Measurements from ENCODE around the gene NEK5.
"Not testable (repeated sequence)": the region's sequence is repeated elsewhere in the genome, so short reads cannot be mapped to it uniquely, and the experiment has no call there.

Gene NEK5

DNA sequence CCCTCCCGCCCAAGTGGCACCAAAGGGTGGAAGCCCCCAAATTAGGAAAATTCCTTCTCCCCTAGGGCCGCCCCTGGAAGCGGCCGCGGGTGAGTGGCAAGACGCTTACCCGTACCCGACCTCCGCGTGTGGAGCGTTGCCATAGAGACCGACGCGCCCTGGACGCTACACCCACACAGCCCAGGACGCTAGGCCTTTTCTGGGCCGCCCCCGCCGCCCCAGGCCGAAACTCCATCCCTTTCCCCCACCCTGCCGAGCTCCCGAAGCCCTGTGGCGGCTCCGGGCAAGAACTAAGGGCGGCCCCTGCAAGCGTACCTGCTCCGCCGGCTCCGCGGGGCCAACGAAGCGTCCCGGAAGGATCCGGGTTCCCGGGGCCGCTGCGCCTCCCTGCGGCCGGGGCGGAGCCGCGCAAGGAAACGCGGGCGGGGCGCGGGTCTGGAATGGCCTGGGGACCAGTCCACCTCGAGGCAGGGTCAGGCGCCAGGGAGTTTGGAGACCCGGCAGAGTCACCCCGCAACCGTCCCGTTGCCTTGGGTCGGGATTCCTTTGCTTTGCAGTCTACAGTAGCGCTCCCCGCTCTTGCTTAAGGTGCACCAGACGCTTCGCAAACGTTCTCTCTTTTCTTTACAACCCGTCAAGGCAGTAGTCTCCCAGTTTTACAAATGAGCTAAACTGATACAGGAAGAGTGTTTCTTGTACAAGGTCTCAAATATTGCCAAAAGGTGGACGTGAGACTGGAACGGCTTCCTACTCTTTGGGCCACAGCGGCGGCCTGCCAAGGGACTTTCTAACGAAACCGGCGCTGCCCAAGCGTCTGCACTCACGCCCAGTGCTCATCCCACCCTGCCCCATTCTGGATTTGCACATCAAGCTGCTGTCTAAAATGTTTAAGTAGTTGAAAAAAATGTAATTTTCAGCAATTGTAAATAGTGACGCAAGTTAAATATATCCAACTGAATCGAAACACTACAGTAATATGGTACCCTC lies at the start of gene NEK5 (continued):
- peak; percentile 92 for TF ChIP-seq ZFHX2 (tag by site-specific recombination; conservative IDR thresholded peaks at IDR 0.05)
- TF ChIP-seq ZNF335 (tag by site-specific recombination; conservative IDR thresholded peaks at IDR 0.05): peak; percentile 10

DNA sequence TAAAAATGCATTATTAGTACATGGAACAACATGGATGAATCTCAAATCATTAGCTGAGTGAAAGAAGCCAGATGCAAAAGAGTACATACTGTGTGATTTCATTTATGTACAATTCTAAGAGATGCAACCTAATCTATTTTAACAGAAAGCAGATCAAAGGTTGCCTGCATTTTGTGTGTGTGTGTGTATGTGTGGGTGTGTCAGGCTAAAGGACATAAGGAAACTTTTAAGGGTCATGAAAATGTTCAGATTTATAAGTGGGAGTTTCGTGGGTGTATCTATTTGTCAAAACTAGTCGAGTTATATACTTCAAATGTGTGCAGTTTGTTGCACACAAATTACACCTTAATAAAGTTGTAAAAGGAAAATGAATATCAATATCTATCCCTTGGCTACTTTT lies 48.4 kb upstream of the NEK5 start:
- POLR2A ChIA-PET: no interaction called here
- Histone ChIP-seq H3K4me3 (ENCODE audit: low read depth, low read length) (no peak overlapping the region), H3K9me3 (ENCODE audit: control insufficient read depth, insufficient read depth, low read depth, low read length) (no peaks in the 10 kb centered on the region), H3K36me3 (ENCODE audit: control insufficient read depth in 2 of 2, insufficient read depth in 1 of 2, low read length in 2 of 2) (peaks cover 0 to 40% of the 10 kb centered on the region in 2 experiments; a peak in 2 of 3 replicates), H3K27ac (ENCODE audit: extremely low read depth, low read depth, low read length) (no peak overlapping the region), H3K4me1 (ENCODE audit: control insufficient read depth, insufficient read depth, low read length) (no peaks in the 10 kb centered on the region)
- TF ChIP-seq ZFHX2 (tag by site-specific recombination; conservative IDR thresholded peaks at IDR 0.05): peak; percentile 72
- peak; percentile 86 for TF ChIP-seq EGR2 (tag by site-specific recombination; IDR thresholded peaks at IDR 0.05; ENCODE audit: low read depth)
- no peak for TF ChIP-seq ZBTB1 (tag by site-specific recombination; IDR thresholded peaks at IDR 0.05)
- CTCF ChIA-PET: no interaction called here

DNA sequence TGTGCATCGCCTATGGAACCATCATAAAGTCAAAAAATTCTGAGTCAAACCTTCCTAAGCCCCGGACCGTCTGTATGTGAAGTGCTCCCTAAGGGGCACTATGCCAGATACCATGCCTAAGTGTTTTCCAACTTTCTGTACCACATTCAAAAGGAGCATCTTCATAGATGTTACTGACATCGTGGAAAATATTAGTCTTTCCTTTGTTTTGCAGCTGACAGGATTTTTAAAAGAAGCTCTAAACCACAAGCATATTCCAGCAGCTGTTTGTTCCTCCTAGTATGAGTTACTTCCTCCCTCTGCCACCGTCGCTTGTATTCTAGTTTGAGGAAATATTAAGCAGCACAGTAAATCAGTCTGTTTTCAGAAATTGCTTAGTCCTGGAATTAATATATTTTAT lies 45.1 kb upstream of the NEK5 start:
- H3K4me1 ChIP-seq (ENCODE audit: control insufficient read depth, insufficient read depth, low read length); H3K4me3 ChIP-seq (ENCODE audit: low read depth, low read length); H3K27ac ChIP-seq (ENCODE audit: extremely low read depth, low read depth, low read length); H3K9me3 ChIP-seq (ENCODE audit: control insufficient read depth, insufficient read depth, low read depth, low read length); POLR2A ChIA-PET: not testable (repeated sequence)
- CTCF ChIA-PET: interaction anchor here (1.2 kb wide), 1 partner anchor 277 kb away, joined by 5 read pairs; the partner anchor contains the start of gene VPS36
- H3K36me3 ChIP-seq (ENCODE audit: control insufficient read depth in 2 of 2, insufficient read depth in 1 of 2, low read length in 2 of 2): peaks cover 5 to 46% of the 10 kb centered on the region in 2 experiments; a peak in 2 of 3 replicates

DNA sequence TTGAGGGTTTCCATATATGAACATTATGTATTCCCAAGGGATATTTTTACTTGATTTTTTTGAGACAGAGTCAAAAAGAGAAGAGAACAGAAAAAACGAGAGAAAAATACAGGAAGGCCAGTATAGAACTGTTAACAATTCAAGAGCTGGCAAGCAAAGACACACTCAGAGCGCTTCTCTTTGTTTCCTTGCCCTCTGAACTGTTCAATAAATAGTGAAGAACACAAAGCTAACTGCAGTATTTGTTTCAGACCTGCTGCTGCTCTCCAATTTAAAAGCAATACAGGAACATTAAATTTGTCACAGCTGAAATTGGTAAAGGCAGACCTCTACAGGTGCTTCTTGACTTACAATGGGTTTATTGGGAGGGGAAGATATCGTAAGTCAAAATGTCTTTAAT lies 44.5 kb upstream of the NEK5 start:
- peaks cover 10 to 50% of the 10 kb centered on the region in 2 experiments; a peak in 2 of 3 replicates for H3K36me3 ChIP-seq (ENCODE audit: control insufficient read depth in 2 of 2, insufficient read depth in 1 of 2, low read length in 2 of 2)
- POLR2A ChIA-PET: no interaction called here

DNA sequence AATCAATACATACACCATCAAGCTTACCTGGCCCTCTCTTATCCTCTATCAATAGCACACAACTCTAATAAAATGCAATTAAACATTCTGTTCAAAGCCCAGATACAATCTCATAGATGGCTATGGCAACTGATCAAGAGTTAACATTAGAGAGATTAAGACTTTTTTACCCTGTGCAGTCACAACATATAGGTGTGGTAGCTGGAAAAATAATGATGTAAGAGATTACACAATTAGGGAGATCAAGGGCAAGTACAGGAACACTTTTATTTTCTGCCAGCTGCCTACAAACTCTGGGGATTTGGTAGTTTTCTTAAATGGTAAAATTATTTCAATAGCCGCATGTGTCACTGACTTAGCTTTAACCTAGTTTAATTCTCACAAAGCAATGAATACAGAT lies 42.8 kb upstream of the NEK5 start:
- POLR2A ChIA-PET; H3K9me3 ChIP-seq (ENCODE audit: control insufficient read depth, insufficient read depth, low read depth, low read length); H3K4me1 ChIP-seq (ENCODE audit: control insufficient read depth, insufficient read depth, low read length); H3K4me3 ChIP-seq (ENCODE audit: low read depth, low read length); H3K27ac ChIP-seq (ENCODE audit: extremely low read depth, low read depth, low read length): not testable (repeated sequence)
- peaks cover 10 to 57% of the 10 kb centered on the region in 2 experiments; a peak in 2 of 3 replicates for H3K36me3 ChIP-seq (ENCODE audit: control insufficient read depth in 2 of 2, insufficient read depth in 1 of 2, low read length in 2 of 2)
- CTCF ChIA-PET: interaction anchor here (0.8 kb wide), 1 partner anchor 44 kb away, joined by 3 read pairs; no protein-coding TSS in a partner anchor

More for the DNA sequence above, 44.5 kb upstream of the NEK5 start:
- no peak overlapping the region for H3K27ac ChIP-seq (ENCODE audit: extremely low read depth, low read depth, low read length)
- no peak overlapping the region for H3K4me3 ChIP-seq (ENCODE audit: low read depth, low read length)
- CTCF ChIA-PET: no interaction called here
- TF ChIP-seq, protein P1, sequence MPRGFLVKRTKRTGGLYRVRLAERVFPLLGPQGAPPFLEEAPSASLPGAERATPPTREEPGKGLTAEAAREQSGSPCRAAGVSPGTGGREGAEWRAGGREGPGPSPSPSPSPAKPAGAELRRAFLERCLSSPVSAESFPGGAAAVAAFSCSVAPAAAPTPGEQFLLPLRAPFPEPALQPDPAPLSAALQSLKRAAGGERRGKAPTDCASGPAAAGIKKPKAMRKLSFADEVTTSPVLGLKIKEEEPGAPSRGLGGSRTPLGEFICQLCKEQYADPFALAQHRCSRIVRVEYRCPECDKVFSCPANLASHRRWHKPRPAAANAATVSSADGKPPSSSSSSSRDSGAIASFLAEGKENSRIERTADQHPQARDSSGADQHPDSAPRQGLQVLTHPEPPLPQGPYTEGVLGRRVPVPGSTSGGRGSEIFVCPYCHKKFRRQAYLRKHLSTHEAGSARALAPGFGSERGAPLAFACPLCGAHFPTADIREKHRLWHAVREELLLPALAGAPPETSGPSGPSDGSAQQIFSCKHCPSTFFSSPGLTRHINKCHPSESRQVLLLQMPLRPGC (tag by site-specific recombination; IDR thresholded peaks at IDR 0.05): no peak
- no peak for TF ChIP-seq ZNF10 (tag by site-specific recombination; IDR thresholded peaks at IDR 0.05)
- TF ChIP-seq, protein P2, sequence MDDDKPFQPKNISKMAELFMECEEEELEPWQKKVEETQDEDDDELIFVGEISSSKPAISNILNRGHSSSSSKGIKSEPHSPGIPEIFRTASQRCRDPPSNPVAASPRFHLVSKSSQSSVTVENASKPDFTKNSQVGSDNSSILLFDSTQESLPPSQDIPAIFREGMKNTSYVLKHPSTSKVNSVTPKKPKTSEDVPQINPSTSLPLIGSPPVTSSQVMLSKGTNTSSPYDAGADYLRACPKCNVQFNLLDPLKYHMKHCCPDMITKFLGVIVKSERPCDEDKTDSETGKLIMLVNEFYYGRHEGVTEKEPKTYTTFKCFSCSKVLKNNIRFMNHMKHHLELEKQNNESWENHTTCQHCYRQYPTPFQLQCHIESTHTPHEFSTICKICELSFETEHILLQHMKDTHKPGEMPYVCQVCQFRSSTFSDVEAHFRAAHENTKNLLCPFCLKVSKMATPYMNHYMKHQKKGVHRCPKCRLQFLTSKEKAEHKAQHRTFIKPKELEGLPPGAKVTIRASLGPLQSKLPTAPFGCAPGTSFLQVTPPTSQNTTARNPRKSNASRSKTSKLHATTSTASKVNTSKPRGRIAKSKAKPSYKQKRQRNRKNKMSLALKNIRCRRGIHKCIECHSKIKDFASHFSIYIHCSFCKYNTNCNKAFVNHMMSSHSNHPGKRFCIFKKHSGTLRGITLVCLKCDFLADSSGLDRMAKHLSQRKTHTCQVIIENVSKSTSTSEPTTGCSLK (tag by site-specific recombination; IDR thresholded peaks at IDR 0.05): no peak
- no peak for TF ChIP-seq ZNF555 (tag by site-specific recombination; conservative IDR thresholded peaks at IDR 0.05)
- TF ChIP-seq KLF8 (tag by site-specific recombination; IDR thresholded peaks at IDR 0.05): no peak
- no peak for TF ChIP-seq ZNF169 (tag by site-specific recombination; IDR thresholded peaks at IDR 0.05)
- TF ChIP-seq PRDM1 (tag by site-specific recombination; IDR thresholded peaks at IDR 0.05): no peak
- TF ChIP-seq, protein P3, sequence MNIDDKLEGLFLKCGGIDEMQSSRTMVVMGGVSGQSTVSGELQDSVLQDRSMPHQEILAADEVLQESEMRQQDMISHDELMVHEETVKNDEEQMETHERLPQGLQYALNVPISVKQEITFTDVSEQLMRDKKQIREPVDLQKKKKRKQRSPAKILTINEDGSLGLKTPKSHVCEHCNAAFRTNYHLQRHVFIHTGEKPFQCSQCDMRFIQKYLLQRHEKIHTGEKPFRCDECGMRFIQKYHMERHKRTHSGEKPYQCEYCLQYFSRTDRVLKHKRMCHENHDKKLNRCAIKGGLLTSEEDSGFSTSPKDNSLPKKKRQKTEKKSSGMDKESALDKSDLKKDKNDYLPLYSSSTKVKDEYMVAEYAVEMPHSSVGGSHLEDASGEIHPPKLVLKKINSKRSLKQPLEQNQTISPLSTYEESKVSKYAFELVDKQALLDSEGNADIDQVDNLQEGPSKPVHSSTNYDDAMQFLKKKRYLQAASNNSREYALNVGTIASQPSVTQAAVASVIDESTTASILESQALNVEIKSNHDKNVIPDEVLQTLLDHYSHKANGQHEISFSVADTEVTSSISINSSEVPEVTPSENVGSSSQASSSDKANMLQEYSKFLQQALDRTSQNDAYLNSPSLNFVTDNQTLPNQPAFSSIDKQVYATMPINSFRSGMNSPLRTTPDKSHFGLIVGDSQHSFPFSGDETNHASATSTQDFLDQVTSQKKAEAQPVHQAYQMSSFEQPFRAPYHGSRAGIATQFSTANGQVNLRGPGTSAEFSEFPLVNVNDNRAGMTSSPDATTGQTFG (tag by site-specific recombination; IDR thresholded peaks at IDR 0.05; ENCODE audit: borderline replicate concordance): no peak
- TF ChIP-seq ZNF747 (tag by site-specific recombination; IDR thresholded peaks at IDR 0.05): no peak
- H3K9me3 ChIP-seq (ENCODE audit: control insufficient read depth, insufficient read depth, low read depth, low read length): no peaks in the 10 kb centered on the region
- no peaks in the 10 kb centered on the region for H3K4me1 ChIP-seq (ENCODE audit: control insufficient read depth, insufficient read depth, low read length)

DNA sequence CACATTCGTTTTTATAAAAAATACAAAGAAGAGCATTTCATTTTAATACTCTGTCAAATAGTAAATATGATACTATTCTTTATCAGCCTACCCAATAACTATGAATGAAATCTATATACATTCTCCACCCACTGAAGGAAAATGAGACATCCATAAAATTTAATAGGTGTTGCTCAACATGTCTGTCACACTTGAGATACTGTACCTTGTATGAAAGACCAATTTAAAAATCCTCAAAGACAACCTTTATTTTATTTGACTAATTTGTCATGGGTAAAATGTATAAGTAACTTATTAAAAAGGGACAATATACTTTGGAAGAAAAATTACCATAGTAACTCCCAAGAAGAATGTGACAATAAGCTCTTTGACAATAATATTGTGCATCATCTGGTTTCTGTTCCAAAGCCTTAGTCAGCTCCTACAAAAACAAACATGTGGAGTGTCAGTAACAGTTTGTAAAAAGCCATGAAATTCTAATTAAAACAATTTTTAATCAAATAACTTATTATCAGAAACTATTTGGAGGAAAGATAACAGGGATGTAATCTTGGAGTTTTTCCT lies 42.0 kb upstream of the NEK5 start:
- H3K4me1 ChIP-seq (ENCODE audit: control insufficient read depth, insufficient read depth, low read length); POLR2A ChIA-PET; H3K4me3 ChIP-seq (ENCODE audit: low read depth, low read length); H3K9me3 ChIP-seq (ENCODE audit: control insufficient read depth, insufficient read depth, low read depth, low read length); H3K27ac ChIP-seq (ENCODE audit: extremely low read depth, low read depth, low read length): not testable (repeated sequence)
- CTCF ChIA-PET: interaction anchor here (0.8 kb wide), 1 partner anchor 43 kb away, joined by 3 read pairs; no protein-coding TSS in a partner anchor
- peaks cover 10 to 57% of the 10 kb centered on the region in 2 experiments; a peak in 2 of 3 replicates for H3K36me3 ChIP-seq (ENCODE audit: control insufficient read depth in 2 of 2, insufficient read depth in 1 of 2, low read length in 2 of 2)
